ENCODE results near the gene TRIM42. TPM values are rescaled to one million over a fixed set of nuclear protein-coding genes. Genes with fewer than 3 reads are reported as not detected.

Gene TRIM42
- total RNA-seq = not detected

- in situ Hi-C loops (cut with MboI; ENCODE audit: low pct_ligation_motif_present in 1 of 4, low pct_unique_long_range_greater_than_20kb in 1 of 4, low sequenced_read_pairs in 3 of 4) (no loop called here), intact Hi-C loops (cut with DNase I; ENCODE audit: low total_unique reads) (no loop called here)
- no peak within 1 kb of the TSS for H3K4me3 ChIP-seq
- no peaks in the 10 kb centered on the region for H3K27me3 ChIP-seq
- H3K9me3 ChIP-seq = no peaks in the 10 kb centered on the region
- TF ChIP-seq, protein P1, sequence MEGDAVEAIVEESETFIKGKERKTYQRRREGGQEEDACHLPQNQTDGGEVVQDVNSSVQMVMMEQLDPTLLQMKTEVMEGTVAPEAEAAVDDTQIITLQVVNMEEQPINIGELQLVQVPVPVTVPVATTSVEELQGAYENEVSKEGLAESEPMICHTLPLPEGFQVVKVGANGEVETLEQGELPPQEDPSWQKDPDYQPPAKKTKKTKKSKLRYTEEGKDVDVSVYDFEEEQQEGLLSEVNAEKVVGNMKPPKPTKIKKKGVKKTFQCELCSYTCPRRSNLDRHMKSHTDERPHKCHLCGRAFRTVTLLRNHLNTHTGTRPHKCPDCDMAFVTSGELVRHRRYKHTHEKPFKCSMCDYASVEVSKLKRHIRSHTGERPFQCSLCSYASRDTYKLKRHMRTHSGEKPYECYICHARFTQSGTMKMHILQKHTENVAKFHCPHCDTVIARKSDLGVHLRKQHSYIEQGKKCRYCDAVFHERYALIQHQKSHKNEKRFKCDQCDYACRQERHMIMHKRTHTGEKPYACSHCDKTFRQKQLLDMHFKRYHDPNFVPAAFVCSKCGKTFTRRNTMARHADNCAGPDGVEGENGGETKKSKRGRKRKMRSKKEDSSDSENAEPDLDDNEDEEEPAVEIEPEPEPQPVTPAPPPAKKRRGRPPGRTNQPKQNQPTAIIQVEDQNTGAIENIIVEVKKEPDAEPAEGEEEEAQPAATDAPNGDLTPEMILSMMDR (IDR thresholded peaks at IDR 0.05) = no peak
- TF ChIP-seq POLR2AphosphoS5 (IDR thresholded peaks at IDR 0.05) (no peak), POLR2A (IDR thresholded peaks at IDR 0.05) (no peak), EP300 (IDR thresholded peaks at IDR 0.05; ENCODE audit: low read depth) (no peak)
- WGBS, 2 donors (ENCODE audit: low coverage in 1 of 2) = 60 to 80% methylated on average over 2 of the region's 2 CpGs
- H3K27ac ChIP-seq = no peak within 1 kb of the TSS
- H3K36me3 ChIP-seq = no peaks in the 10 kb centered on the region
- H3K4me1 ChIP-seq = no peaks in the 10 kb centered on the region
- no peak for DNase-seq
Measured at GRCh38 chr3:140677764-140678163, at the start of gene TRIM42. Gene TRIM42, plus strand, starts transcription at chr3:140678064. Its CDS starts 166 bp downstream, at chr3:140678230.

- intact Hi-C loops (cut with DNase I; ENCODE audit: low total_unique reads) = no loop called here
- in situ Hi-C loops (cut with MboI; ENCODE audit: low pct_ligation_motif_present in 1 of 4, low pct_unique_long_range_greater_than_20kb in 1 of 4, low sequenced_read_pairs in 3 of 4) = no loop called here
- no peak overlapping the region for H3K27ac ChIP-seq
- no peaks in the 10 kb centered on the region for H3K36me3 ChIP-seq
- WGBS, 2 donors (ENCODE audit: low coverage in 1 of 2) = 40 to 67% methylated on average over 4 of the region's 4 CpGs
- DNase-seq = no peak
- H3K4me3 ChIP-seq = no peak overlapping the region
- H3K9me3 ChIP-seq = no peaks in the 10 kb centered on the region
- H3K4me1 ChIP-seq = no peaks in the 10 kb centered on the region
- no peak for TF ChIP-seq POLR2AphosphoS5 (IDR thresholded peaks at IDR 0.05)
- no peak for TF ChIP-seq POLR2A (IDR thresholded peaks at IDR 0.05)
- TF ChIP-seq, protein P1 (IDR thresholded peaks at IDR 0.05) = no peak
- TF ChIP-seq EP300 (IDR thresholded peaks at IDR 0.05; ENCODE audit: low read depth) = no peak
- no peaks in the 10 kb centered on the region for H3K27me3 ChIP-seq
Measured at GRCh38 chr3:140628606-140629005, 49.3 kb upstream of the TRIM42 start.

- H3K27ac ChIP-seq = no peak overlapping the region
- no peaks in the 10 kb centered on the region for H3K36me3 ChIP-seq
- no peaks in the 10 kb centered on the region for H3K4me1 ChIP-seq
- H3K9me3 ChIP-seq = no peaks in the 10 kb centered on the region
- no peak for DNase-seq
- 72 to 87% methylated on average over 3 of the region's 3 CpGs for WGBS, 2 donors (ENCODE audit: low coverage in 1 of 2)
- H3K27me3 ChIP-seq = no peaks in the 10 kb centered on the region
- H3K4me3 ChIP-seq = no peak overlapping the region
- in situ Hi-C loops (cut with MboI; ENCODE audit: low pct_ligation_motif_present in 1 of 4, low pct_unique_long_range_greater_than_20kb in 1 of 4, low sequenced_read_pairs in 3 of 4) = no loop called here
- intact Hi-C loops (cut with DNase I; ENCODE audit: low total_unique reads) = no loop called here
- no peak for TF ChIP-seq EP300 (IDR thresholded peaks at IDR 0.05; ENCODE audit: low read depth)
Measured at GRCh38 chr3:140629357-140630137, 48.3 kb upstream of the TRIM42 start.

DNA sequence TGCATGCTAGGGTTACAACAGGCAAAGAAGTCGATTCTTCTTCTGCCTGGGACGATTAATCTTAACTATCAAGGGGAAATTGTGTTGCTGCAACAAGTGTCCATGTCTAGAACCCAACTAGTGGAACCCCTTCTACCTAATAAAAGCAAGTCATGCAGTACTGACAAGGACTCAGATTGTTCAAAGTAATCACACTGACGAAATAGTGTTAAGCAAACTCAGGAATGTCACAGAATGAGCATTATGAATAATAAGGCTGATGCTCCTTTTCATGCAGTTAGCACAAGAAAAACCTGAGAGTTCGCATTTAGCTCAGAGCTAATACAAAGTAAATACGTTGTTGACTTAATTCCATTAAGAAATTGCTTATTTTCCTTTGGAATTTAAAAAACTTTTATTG is 47.5 kb upstream of the TRIM42 start:
- no peak for DNase-seq
- TF ChIP-seq POLR2A (IDR thresholded peaks at IDR 0.05) (no peak), EP300 (IDR thresholded peaks at IDR 0.05; ENCODE audit: low read depth) (no peak), POLR2AphosphoS5 (IDR thresholded peaks at IDR 0.05) (no peak)
- TF ChIP-seq, protein P1 (IDR thresholded peaks at IDR 0.05) = no peak
- no peak overlapping the region for H3K4me3 ChIP-seq
- no peaks in the 10 kb centered on the region for H3K36me3 ChIP-seq
- in situ Hi-C loops (cut with MboI; ENCODE audit: low pct_ligation_motif_present in 1 of 4, low pct_unique_long_range_greater_than_20kb in 1 of 4, low sequenced_read_pairs in 3 of 4) (no loop called here), intact Hi-C loops (cut with DNase I; ENCODE audit: low total_unique reads) (no loop called here)
- WGBS, 2 donors (ENCODE audit: low coverage in 1 of 2) = 59 to 67% methylated on average over 3 to 5 of the region's 5 CpGs
- no peaks in the 10 kb centered on the region for H3K4me1 ChIP-seq
- H3K9me3 ChIP-seq = no peaks in the 10 kb centered on the region
- H3K27me3 ChIP-seq = no peaks in the 10 kb centered on the region
- H3K27ac ChIP-seq = no peak overlapping the region

DNA sequence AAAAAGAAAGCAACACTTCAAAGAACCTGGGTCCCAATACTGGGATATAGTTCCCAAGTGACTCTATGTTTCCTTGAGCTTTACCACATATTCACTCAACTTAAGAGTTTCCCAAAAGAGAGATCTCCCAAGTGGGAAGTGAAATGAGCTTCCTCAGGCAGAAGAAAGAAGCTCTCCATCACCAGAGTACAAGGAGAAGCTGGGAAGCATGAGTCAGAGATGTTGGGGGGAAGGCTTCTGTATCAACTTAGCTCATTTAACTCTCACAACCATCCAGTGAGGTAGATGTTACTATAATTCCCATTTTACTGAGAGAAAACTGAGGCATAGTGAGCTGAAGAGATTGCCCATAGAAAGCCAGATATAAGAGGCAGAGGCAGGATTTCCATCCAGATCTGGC is 47.0 kb upstream of the TRIM42 start:
- Histone ChIP-seq H3K4me1 (no peaks in the 10 kb centered on the region), H3K27me3 (no peaks in the 10 kb centered on the region), H3K9me3 (no peaks in the 10 kb centered on the region), H3K36me3 (no peaks in the 10 kb centered on the region), H3K27ac (no peak overlapping the region), H3K4me3 (no peak overlapping the region)
- TF ChIP-seq, protein P1 (IDR thresholded peaks at IDR 0.05) = no peak
- TF ChIP-seq EP300 (IDR thresholded peaks at IDR 0.05; ENCODE audit: low read depth) (no peak), POLR2A (IDR thresholded peaks at IDR 0.05) (no peak), POLR2AphosphoS5 (IDR thresholded peaks at IDR 0.05) (no peak)
- intact Hi-C loops (cut with DNase I; ENCODE audit: low total_unique reads) = no loop called here
- in situ Hi-C loops (cut with MboI; ENCODE audit: low pct_ligation_motif_present in 1 of 4, low pct_unique_long_range_greater_than_20kb in 1 of 4, low sequenced_read_pairs in 3 of 4) = no loop called here
- DNase-seq = no peak

Measured in transverse colon (tissue), 4 donors.